Kidney (tissue), 14 donors: ENCODE data around the gene FZR1. TPM values are rescaled to one million over a fixed set of nuclear protein-coding genes. Genes with fewer than 3 reads are reported as not detected.
A peak's percentile ranks its signal among the peaks of the same experiment; 100 is the strongest.

Experiments used
- DNase-seq, 5 donors: peaks; one replicate each; pipeline ENCODE4 v3.0.0-alpha.2; 2013 to 2020
- FAIRE-seq: peaks from 2 replicates; lab custom pipeline; 2012; peaks lifted over from hg19 to GRCh38; lab: Jason Lieb, UNC
- H3K27ac ChIP-seq, 2 donors: one replicate each; pipeline ENCODE4 v1.7.0; 2013; ENCODE audit warnings: low read depth in 2 of 2, low read length in 2 of 2, inconsistent platforms in 1 of 2
- H3K27me3 ChIP-seq: one replicate; pipeline ENCODE4 v1.7.1; 2013; ENCODE audit warnings: low read length, inconsistent platforms; ENCODE audit not compliant: control insufficient read depth, insufficient read depth
- H3K36me3 ChIP-seq, 3 donors: one replicate each; pipeline versions ENCODE4 v1.7.0 to v1.7.1; 2013; ENCODE audit warnings: low read length in 3 of 3, control low read depth in 1 of 3, inconsistent platforms in 1 of 3; ENCODE audit not compliant: insufficient read depth in 3 of 3, control insufficient read depth in 2 of 3
- H3K4me1 ChIP-seq, 3 donors: one replicate each; pipeline versions ENCODE4 v1.7.0 to v1.7.1; 2013; ENCODE audit warnings: low read length in 3 of 3, inconsistent platforms in 1 of 3, low read depth in 1 of 3; ENCODE audit not compliant: control insufficient read depth in 2 of 3, insufficient read depth in 2 of 3
- H3K4me3 ChIP-seq, 3 donors: one replicate each; pipeline versions ENCODE4 v1.7.0 to v1.8.1; 2013; ENCODE audit warnings: low read length in 3 of 3, control low read depth in 1 of 3, inconsistent platforms in 1 of 3
- H3K9ac ChIP-seq, 3 donors: one replicate each; pipeline versions ENCODE4 v1.7.0 to v1.7.1; 2013; ENCODE audit warnings: low read length in 3 of 3, control low read depth in 1 of 3, inconsistent platforms in 1 of 3
- H3K9me3 ChIP-seq, 3 donors: one replicate each; pipeline versions ENCODE4 v1.7.0 to v1.7.1; 2013; ENCODE audit warnings: low read length in 3 of 3, control low read depth in 1 of 3, inconsistent platforms in 1 of 3; ENCODE audit not compliant: control insufficient read depth in 2 of 3, insufficient read depth in 1 of 3
- intact Hi-C: fragments of 100-400 bp; cut with DNase I; formaldehyde crosslinking; loops from one replicate; pipeline ENCODE4 v1.11.1; 2022
- polyA plus RNA-seq: library from polyadenylated mRNA; stranded (reverse); fragments of 350-450 nt; fragmentation: Illumina TruSeq; extraction: RNeasy Lipid Tissue Mini Kit (QIAGEN cat#74804); gene quantifications from one replicate; pipeline ENCODE4 v1.2.3, GENCODE V29; 2014; ENCODE audit warnings: low read depth, low replicate concordance; ENCODE audit not compliant: insufficient read depth
- total RNA-seq: library from RNA; stranded (reverse); fragmentation: NEBNext Ultra II Directional; extraction: Animal tissue kit (Norgen Biotek cat#: 25700); gene quantifications from one replicate; pipeline ENCODE4 v1.2.1, GENCODE V29; 2021
- TF ChIP-seq, protein P1 (sequence below): IDR thresholded peaks from 3 replicates; pipeline ENCODE4 v1.5.1; 2012; ENCODE audit warnings: mild to moderate bottlenecking, moderate library complexity, borderline replicate concordance; ENCODE audit not compliant: insufficient read depth; ENCODE audit errors: extremely low read depth
- donor health status: control.
- donor health status: control.
- donor health status: control.
- donor health status: control.
- donor health status: control.
- donor health status: DM: yes; HTN: yes; CAD: no.
- donor health status: Normal renal cell carcinoma (clear cell type).

The FZR1 gene
- total and polyA plus RNA-seq, 2 donors from 2014 or later, result 28.4 to 48.0 TPM

DNA sequence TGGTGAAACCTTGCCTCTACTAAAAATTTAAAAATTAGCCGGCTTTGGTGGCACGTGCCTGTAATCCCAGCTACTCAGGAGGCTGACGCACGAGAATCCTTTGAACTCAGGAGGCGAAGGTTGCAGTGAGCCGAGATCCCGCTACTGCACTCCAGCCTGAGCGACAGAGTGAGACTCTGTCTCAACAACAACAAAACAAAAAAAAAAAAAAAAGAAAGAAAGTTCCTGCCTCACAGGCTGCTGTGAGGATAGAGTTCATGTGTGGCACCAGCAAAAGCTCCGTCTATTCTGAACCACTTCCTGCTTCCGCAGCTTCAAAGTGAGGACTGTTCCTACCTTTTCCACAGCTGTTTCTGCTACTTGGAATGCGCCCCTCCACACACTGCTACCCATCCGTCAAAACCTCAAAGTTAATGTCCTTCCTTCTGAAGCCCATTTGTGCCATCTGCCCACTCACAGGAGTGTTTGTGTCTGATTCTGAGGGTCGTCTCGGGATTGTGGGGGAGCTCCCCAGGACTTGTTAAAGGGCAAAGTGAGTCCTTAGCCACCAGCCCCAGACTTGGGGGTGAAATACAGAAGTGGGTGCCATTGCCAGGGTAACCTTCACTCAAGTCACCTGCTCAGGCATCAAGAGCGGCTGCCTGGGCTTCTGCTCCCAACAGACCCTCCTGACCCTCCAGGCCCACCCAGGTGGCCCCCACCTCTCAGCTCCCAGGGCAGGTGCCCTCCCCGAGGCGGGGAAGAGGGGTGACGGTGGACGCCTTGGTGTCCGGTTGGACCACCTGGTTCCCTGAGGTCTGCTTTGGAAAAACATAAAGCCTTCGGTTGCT lies 48.4 kb downstream of the FZR1 start:
- intact Hi-C loops, result no loop called here
- peak overlapping the region; percentile 68 to 70 for H3K27ac ChIP-seq
- no peaks in the 10 kb centered on the region for H3K27me3 ChIP-seq
- H3K9me3 ChIP-seq, result no peaks in the 10 kb centered on the region
- peaks cover 0 to 20% (median 3%) of the 10 kb centered on the region in 3 donors for H3K4me1 ChIP-seq
- no peaks in the 10 kb centered on the region for H3K36me3 ChIP-seq
- H3K9ac ChIP-seq, result peak overlapping the region in 1 of 3 donors; percentile 71
- DNase-seq (peak in 3 of 5 donors; percentile 41 to 58 (median 41)), FAIRE-seq (no peak)
- TF ChIP-seq, protein P1, sequence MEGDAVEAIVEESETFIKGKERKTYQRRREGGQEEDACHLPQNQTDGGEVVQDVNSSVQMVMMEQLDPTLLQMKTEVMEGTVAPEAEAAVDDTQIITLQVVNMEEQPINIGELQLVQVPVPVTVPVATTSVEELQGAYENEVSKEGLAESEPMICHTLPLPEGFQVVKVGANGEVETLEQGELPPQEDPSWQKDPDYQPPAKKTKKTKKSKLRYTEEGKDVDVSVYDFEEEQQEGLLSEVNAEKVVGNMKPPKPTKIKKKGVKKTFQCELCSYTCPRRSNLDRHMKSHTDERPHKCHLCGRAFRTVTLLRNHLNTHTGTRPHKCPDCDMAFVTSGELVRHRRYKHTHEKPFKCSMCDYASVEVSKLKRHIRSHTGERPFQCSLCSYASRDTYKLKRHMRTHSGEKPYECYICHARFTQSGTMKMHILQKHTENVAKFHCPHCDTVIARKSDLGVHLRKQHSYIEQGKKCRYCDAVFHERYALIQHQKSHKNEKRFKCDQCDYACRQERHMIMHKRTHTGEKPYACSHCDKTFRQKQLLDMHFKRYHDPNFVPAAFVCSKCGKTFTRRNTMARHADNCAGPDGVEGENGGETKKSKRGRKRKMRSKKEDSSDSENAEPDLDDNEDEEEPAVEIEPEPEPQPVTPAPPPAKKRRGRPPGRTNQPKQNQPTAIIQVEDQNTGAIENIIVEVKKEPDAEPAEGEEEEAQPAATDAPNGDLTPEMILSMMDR, result no peak
- peak overlapping the region in 2 of 3 donors; percentile 12 to 99 for H3K4me3 ChIP-seq

DNA sequence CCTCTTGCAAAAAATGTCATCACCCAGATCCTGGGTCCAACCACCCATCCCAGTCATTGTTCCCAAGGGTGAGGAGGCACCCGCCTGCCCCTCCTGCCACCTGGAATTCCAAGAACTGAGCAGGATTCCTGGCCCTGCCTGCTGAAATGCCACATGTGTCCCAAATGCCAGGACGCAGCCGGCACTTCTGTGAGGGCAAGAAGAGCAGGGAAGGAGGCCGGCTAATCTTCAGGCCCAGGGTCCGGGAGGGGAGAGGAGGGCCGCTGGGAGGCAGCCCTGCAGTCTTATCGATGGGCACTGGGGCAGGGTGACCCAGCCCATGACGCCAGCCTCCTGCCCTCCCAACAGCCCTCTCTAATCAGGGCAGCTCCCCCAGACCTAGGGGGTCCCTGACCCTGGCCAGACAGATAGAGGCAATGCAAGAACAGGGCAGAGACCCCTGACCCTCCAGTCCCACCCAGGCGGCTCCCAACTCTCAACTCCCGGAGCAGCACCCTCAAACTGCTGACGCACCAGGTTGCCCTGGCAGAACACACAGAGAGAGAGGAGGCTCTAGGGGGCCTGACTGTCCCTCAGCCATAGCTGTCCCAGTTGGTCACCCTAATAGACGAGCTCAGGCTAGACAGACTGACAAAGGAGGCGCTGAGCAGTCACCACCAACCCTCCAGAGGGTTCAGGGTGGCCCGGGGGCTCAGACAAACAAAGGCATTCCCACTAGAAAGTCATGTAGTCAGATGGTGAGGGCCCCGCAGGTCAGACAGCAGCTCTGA lies 49.7 kb downstream of the FZR1 start:
- Histone ChIP-seq H3K4me1 (peaks cover 0 to 20% (median 3%) of the 10 kb centered on the region in 3 donors), H3K9ac (peak overlapping the region in 2 of 3 donors; percentile 98 to 99), H3K27me3 (no peaks in the 10 kb centered on the region), H3K9me3 (no peaks in the 10 kb centered on the region), H3K27ac (peak overlapping the region; percentile 72 to 77), H3K36me3 (no peaks in the 10 kb centered on the region), H3K4me3 (peak overlapping the region in 2 of 3 donors; percentile 97 to 99)
- DNase-seq, result peak in 1 of 5 donors; percentile 41
- intact Hi-C loops, result no loop called here
- TF ChIP-seq, protein P1, result no peak
- FAIRE-seq, result no peak

DNA sequence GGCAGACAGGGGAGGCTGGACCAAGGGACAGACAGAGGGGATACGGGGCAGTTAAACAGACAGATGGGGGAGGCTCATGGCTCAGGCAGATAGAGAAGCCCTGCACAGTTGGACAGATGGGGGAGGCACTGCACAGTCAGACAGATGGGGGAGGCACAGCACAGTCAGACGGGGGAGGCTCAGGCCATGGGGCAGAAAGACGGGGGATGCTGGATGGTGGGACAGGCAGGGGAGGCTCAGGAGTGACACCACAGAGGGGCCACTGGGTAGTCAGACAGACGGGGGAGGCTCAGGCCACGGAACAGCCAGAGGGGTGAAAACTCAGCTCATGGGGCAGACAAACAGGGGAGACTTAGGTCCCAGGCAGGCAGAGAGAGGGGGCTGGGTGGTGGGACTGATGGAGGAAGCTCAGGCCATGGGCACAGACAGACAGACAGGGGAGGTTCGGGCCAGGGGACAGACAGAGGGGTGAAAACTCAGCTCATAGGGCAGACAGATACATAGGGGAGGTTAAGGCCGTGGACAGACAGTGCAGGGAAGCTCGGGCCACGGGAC lies 50.4 kb downstream of the FZR1 start:
- Histone ChIP-seq H3K9ac (peak overlapping the region; percentile 18 to 99 (median 98)), H3K27ac (peak overlapping the region; percentile 72 to 77), H3K4me3 (peak overlapping the region; percentile 65 to 99 (median 97)), H3K27me3 (no peaks in the 10 kb centered on the region), H3K9me3 (no peaks in the 10 kb centered on the region), H3K4me1 (peaks cover 0 to 20% (median 3%) of the 10 kb centered on the region in 3 donors), H3K36me3 (no peaks in the 10 kb centered on the region)
- FAIRE-seq (no peak), DNase-seq (no peak)
- intact Hi-C loops, result no loop called here
- TF ChIP-seq, protein P1, result no peak
